GM23248 (cell line): ENCODE measurements around the gene PLEKHM2. TPM values are rescaled to one million over a fixed set of nuclear protein-coding genes. Genes with fewer than 3 reads are reported as not detected.

Experiments used
- DNase-seq: peaks from one replicate; pipeline ENCODE4 v3.0.0-alpha.2; 2015
- H2AFZ ChIP-seq: fragments of 200-600 bp; sonication (generic); 2 replicates; pipeline ENCODE4 v1.6.1; 2016; ENCODE audit warnings: antibody characterized with exemption
- H3F3A ChIP-seq: fragments of 200-600 bp; sonication (generic); 2 replicates; pipeline ENCODE4 v1.6.1; 2016; ENCODE audit warnings: mild to moderate bottlenecking, antibody characterized with exemption, mixed run types; ENCODE audit not compliant: insufficient read depth
- H3K27ac ChIP-seq: fragments of 200-600 bp; sonication (generic); 2 replicates; pipeline ENCODE4 v1.5.1; 2016; ENCODE audit warnings: mild to moderate bottlenecking
- H3K27me3 ChIP-seq: fragments of 200-600 bp; sonication (generic); replicated peaks from 2 replicates; pipeline ENCODE4 v1.6.1; 2016; ENCODE audit warnings: mild to moderate bottlenecking; ENCODE audit not compliant: insufficient read depth
- H3K36me3 ChIP-seq: fragments of 200-600 bp; sonication (generic); 2 replicates; pipeline ENCODE4 v1.6.1; 2016; ENCODE audit warnings: low read depth, mild to moderate bottlenecking
- H3K4me1 ChIP-seq: fragments of 200-600 bp; sonication (generic); 2 replicates; pipeline ENCODE4 v1.6.1; 2016; ENCODE audit warnings: mild to moderate bottlenecking; ENCODE audit not compliant: insufficient read depth
- H3K4me2 ChIP-seq: fragments of 200-600 bp; sonication (generic); one replicate; pipeline ENCODE4 v1.6.1; 2016; ENCODE audit warnings: mild to moderate bottlenecking; ENCODE audit not compliant: unreplicated experiment
- H3K4me3 ChIP-seq: fragments of 200-600 bp; sonication (generic); 2 replicates; pipeline ENCODE4 v1.5.1; 2016; ENCODE audit warnings: mild to moderate bottlenecking
- H3K79me2 ChIP-seq: fragments of 200-600 bp; sonication (generic); 2 replicates; pipeline ENCODE4 v1.6.1; 2016; ENCODE audit warnings: mild to moderate bottlenecking; ENCODE audit not compliant: insufficient read depth
- H3K9ac ChIP-seq: fragments of 200-600 bp; sonication (generic); 2 replicates; pipeline ENCODE4 v1.6.1; 2016; ENCODE audit warnings: mild to moderate bottlenecking
- H3K9me2 ChIP-seq: fragments of 200-600 bp; sonication (generic); 2 replicates; pipeline ENCODE4 v1.6.1; 2016; ENCODE audit warnings: mixed run types, mild to moderate bottlenecking, moderate library complexity; ENCODE audit not compliant: insufficient read depth
- H3K9me3 ChIP-seq: fragments of 200-600 bp; sonication (generic); one replicate; pipeline ENCODE4 v1.6.1; 2017; ENCODE audit warnings: low read depth
- H4K20me1 ChIP-seq: fragments of 200-600 bp; sonication (generic); 2 replicates; pipeline ENCODE4 v1.6.0; 2016; ENCODE audit not compliant: insufficient read depth
- EZH2 ChIP-seq: fragments of 200-600 bp; sonication (generic); IDR thresholded peaks from 2 replicates; pipeline ENCODE4 v1.6.1; 2018; ENCODE audit warnings: antibody characterized with exemption, mild to moderate bottlenecking; ENCODE audit not compliant: insufficient read depth, poor library complexity, severe bottlenecking
- EZH2phosphoT487 ChIP-seq: fragments of 200-600 bp; sonication (generic); IDR thresholded peaks from 2 replicates; pipeline ENCODE4 v1.6.1; 2018; ENCODE audit warnings: antibody characterized with exemption, moderate library complexity, mild to moderate bottlenecking, low read depth; ENCODE audit not compliant: insufficient read depth
- WGBS, 2 experiments: methylation state at CpG; one replicate each; pipeline ENCODE4 v1.1.6; 2015 to 2017; ENCODE audit warnings: low lambda C conversion rate in 2 of 2, low coverage in 1 of 2; ENCODE audit errors: missing lambda C conversion rate in 2 of 2; 5-methylcytosine and 5-hydroxymethylcytosine counted together
- in situ Hi-C: fragments of 300-500 bp; cut with MboI; formaldehyde crosslinking; loops from 2 replicates; pipeline ENCODE4 v1.15.0; 2020
- polyA plus RNA-seq: library from polyadenylated mRNA; unstranded; fragments of >200 nt; fragmentation: Nextera tagmentation; extraction: Ambion mirVana; gene quantifications from 2 replicates; pipeline ENCODE4 v1.2.1, GENCODE V29; 2016
- total RNA-seq: library from RNA; depleted of rRNA; stranded (reverse); fragments of >200 nt; shearing (Covaris generic); gene quantifications from 2 replicates; pipeline ENCODE4 v1.2.3, GENCODE V29; 2014

PLEKHM2 gene
- total and polyA plus RNA-seq, 2 experiments from 2014 or later, result 14.9 to 52.9 TPM

GRCh38 chr1:15702722-15703550, 18.8 kb downstream of the PLEKHM2 start:
- Histone ChIP-seq H3K9ac (peak overlapping the region; percentile 81), H3K36me3 (no peaks in the 10 kb centered on the region), H3K79me2 (peaks cover 90% of the 10 kb centered on the region), H3K4me1 (peaks cover 32% of the 10 kb centered on the region), H3K27me3 (no peaks in the 10 kb centered on the region), H3K9me2 (no peaks in the 10 kb centered on the region), H4K20me1 (no peaks in the 10 kb centered on the region), H3K27ac (peak overlapping the region; percentile 96), H3K4me3 (peak overlapping the region; percentile 49), H2AFZ (peak overlapping the region; percentile 54), H3F3A (peaks cover 26% of the 10 kb centered on the region), H3K9me3 (no peaks in the 10 kb centered on the region), H3K4me2 (peak overlapping the region; percentile 70)
- DNase-seq, result peak; percentile 42
- in situ Hi-C loops, result no loop called here
- WGBS, 2 experiments, result 59 to 64% methylated on average over 19 of the region's 19 CpGs
- TF ChIP-seq EZH2phosphoT487, result no peak
- TF ChIP-seq EZH2, result no peak

DNA sequence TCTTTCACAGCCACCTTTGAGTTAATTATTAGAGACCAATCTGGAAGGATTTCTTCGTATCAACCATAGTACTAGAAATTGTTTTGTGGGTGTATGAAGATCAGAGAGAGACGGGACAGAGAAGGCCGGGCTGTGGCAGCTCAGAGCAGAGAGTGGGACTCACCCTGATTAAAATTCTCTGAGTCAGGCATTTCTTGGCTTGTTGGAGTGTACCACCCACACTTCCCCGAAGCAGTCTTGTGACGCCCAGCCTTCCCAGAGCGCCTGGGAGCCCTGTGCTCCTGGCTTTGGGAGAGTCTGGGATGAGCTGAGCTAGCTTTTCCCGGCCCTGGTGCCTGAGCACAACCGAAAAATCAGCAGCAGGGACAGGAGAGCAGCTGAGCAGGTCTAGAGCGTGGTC, 19.4 kb downstream of the PLEKHM2 start:
- H3K9me3 ChIP-seq, result no peaks in the 10 kb centered on the region
- peak; percentile 98 for DNase-seq
- H3F3A ChIP-seq, result peaks cover 26% of the 10 kb centered on the region
- in situ Hi-C loops, result no loop called here
- peak overlapping the region; percentile 96 for H3K27ac ChIP-seq
- TF ChIP-seq EZH2 (no peak), EZH2phosphoT487 (no peak)
- H3K9me2 ChIP-seq, result no peaks in the 10 kb centered on the region
- H3K4me3 ChIP-seq, result peak overlapping the region; percentile 49
- no peaks in the 10 kb centered on the region for H3K36me3 ChIP-seq
- H3K4me1 ChIP-seq, result peaks cover 32% of the 10 kb centered on the region
- peaks cover 90% of the 10 kb centered on the region for H3K79me2 ChIP-seq
- WGBS, 2 experiments, result 1 to 3% methylated on average over 9 of the region's 9 CpGs
- H2AFZ ChIP-seq, result peak overlapping the region; percentile 54
- 0 out of 2 replicates have a peak, but pooled peaks cover under 1% of the 10 kb centered on the region for H4K20me1 ChIP-seq
- peak overlapping the region; percentile 81 for H3K9ac ChIP-seq
- H3K27me3 ChIP-seq, result no peaks in the 10 kb centered on the region
- H3K4me2 ChIP-seq, result peak overlapping the region; percentile 70

DNA sequence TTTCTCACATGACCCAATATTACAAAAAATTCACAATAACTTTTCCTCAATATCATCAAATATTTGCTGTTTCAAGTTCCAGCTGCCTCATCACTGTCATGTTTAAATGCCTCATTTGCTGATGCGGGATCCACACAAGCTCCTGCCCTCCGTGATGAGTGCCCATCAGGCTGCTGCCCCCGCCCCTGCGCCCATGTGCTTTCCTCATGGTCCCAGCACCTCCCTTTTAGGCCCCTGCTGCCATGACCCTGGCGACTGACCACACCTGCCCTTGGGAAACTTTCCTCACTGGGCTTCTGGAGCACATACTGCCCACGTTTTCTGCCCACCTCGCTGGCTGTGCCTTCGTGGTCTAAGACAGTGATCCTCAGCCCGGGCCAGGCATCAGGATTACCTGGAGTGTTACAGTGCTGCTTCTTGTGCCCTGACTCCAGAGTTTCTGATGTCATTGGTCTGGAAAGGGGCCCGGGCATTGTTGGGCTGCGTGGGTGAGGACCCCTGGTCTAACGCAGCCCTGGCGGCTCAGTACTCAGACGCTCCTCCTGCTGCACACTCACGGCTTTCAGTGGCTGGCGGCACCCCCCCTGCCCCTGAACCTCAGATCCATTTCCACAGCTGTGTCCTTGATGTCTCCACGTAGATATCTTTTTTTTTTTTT, 20.5 kb downstream of the PLEKHM2 start:
- H2AFZ ChIP-seq, result 0 out of 2 replicates have a peak overlapping the region, but pooled peaks have one; percentile 2
- H3K4me1 ChIP-seq, result peaks cover 32% of the 10 kb centered on the region
- WGBS, 2 experiments, result 47 to 53% methylated on average over 17 of the region's 17 CpGs
- H4K20me1 ChIP-seq, result 0 out of 2 replicates have a peak, but pooled peaks cover 6% of the 10 kb centered on the region
- H3K36me3 ChIP-seq, result no peaks in the 10 kb centered on the region
- H3K9me2 ChIP-seq, result no peaks in the 10 kb centered on the region
- TF ChIP-seq EZH2 (no peak), EZH2phosphoT487 (no peak)
- in situ Hi-C loops, result no loop called here
- H3K9me3 ChIP-seq, result no peaks in the 10 kb centered on the region
- peak overlapping the region; percentile 81 for H3K9ac ChIP-seq
- DNase-seq, result peak; percentile 49
- no peaks in the 10 kb centered on the region for H3K27me3 ChIP-seq
- H3F3A ChIP-seq, result peaks cover 26% of the 10 kb centered on the region
- H3K79me2 ChIP-seq, result peaks cover 90% of the 10 kb centered on the region
- H3K4me3 ChIP-seq, result peak overlapping the region; percentile 39; the same call in 1 of the 2 replicates
- peak overlapping the region; percentile 50 for H3K4me2 ChIP-seq
- H3K27ac ChIP-seq, result peak overlapping the region; percentile 96

DNA sequence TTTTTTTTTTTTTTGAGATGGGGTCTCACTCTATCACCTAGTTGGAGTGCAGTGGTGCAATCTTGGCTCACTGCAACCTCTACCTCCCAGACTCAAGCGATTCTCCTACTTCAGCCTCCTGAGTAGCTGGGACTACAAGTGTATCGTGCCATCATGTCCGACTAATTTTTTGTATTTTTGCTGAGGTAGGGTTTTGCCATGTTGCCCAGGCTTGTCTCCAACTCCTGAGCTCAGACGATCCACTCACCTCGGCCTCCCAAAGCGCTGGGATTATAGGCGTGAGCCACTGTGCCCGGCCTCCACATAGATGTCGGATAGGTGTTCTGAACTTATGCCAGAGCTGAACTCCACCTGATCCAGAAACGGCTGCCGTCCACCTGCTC, 21.1 kb downstream of the PLEKHM2 start:
- Histone ChIP-seq H3K4me3 (no peak overlapping the region), H3K79me2 (peaks cover 90% of the 10 kb centered on the region), H3K27ac (peak overlapping the region; percentile 96), H3F3A (peaks cover 26% of the 10 kb centered on the region), H3K9me3 (no peaks in the 10 kb centered on the region), H3K36me3 (no peaks in the 10 kb centered on the region), H2AFZ (no peak overlapping the region), H3K4me1 (peaks cover 32% of the 10 kb centered on the region), H3K4me2 (no peak overlapping the region), H3K9ac (peak overlapping the region; percentile 81), H4K20me1 (0 out of 2 replicates have a peak, but pooled peaks cover 6% of the 10 kb centered on the region), H3K9me2 (no peaks in the 10 kb centered on the region), H3K27me3 (no peaks in the 10 kb centered on the region)
- TF ChIP-seq EZH2phosphoT487, result no peak
- no peak for TF ChIP-seq EZH2
- 91 to 93% methylated on average over 11 of the region's 11 CpGs for WGBS, 2 experiments
- in situ Hi-C loops, result no loop called here
- DNase-seq, result no peak
